Peyer's patch (tissue), 4 donors: ENCODE data around the gene CERK. TPM values are rescaled to one million over a fixed set of nuclear protein-coding genes. Genes with fewer than 3 reads are reported as not detected.
A peak's percentile ranks its signal among the peaks of the same experiment; 100 is the strongest.

ENCODE experiments used
- DNase-seq, 3 donors: peaks; one replicate each; pipeline ENCODE4 v3.0.0-alpha.2; 2017 to 2019
- H3K27ac ChIP-seq, 4 donors: fragments of 200-600 bp; sonication (generic); one replicate each; pipeline ENCODE4 v1.5.1; 2016 to 2019
- H3K27me3 ChIP-seq, 2 donors: fragments of 200-600 bp; sonication (generic); one replicate each; pipeline ENCODE4 v1.5.1; 2019
- H3K36me3 ChIP-seq, 3 donors: fragments of 200-600 bp; sonication (generic); one replicate each; pipeline ENCODE4 v1.5.1; 2016 to 2019
- H3K4me1 ChIP-seq, 4 donors: fragments of 200-600 bp; sonication (generic); one replicate each; pipeline ENCODE4 v1.5.1; 2016 to 2019
- H3K4me3 ChIP-seq, 4 donors: fragments of 200-600 bp; sonication (generic); 1 replicate in 3 of 4; 2 replicates in 1 of 4; pipeline ENCODE4 v1.5.1; 2016 to 2019; ENCODE audit warnings: mild to moderate bottlenecking in 1 of 4
- H3K9me3 ChIP-seq, 4 donors: fragments of 200-600 bp; sonication (generic); one replicate each; pipeline ENCODE4 v1.5.1; 2016 to 2019; ENCODE audit warnings: mild to moderate bottlenecking in 1 of 4
- POLR2A ChIP-seq, 2 donors: fragments of 450-650 bp; IDR thresholded peaks; one replicate each; pipeline ENCODE4 v1.5.1; 2017; ENCODE audit warnings: antibody characterized with exemption in 2 of 2, mild to moderate bottlenecking in 2 of 2, moderate library complexity in 2 of 2
- total RNA-seq, 4 donors: library from RNA; depleted of rRNA; stranded (reverse); fragments of >200 nt; gene quantifications; one replicate each; pipeline ENCODE4 v1.1.0, GENCODE V29; 2016
- TF ChIP-seq, protein P1 (sequence below), 6 experiments: fragments of 450-650 bp in 4 of 6; fragments of 200-600 bp in 2 of 6; sonication (generic) in 1 of 6; IDR thresholded peaks; one replicate each; pipeline ENCODE4 v1.5.1; 2017 to 2019; ENCODE audit warnings: antibody characterized with exemption in 6 of 6, mild to moderate bottlenecking in 3 of 6, moderate library complexity in 1 of 6

CERK gene
- total RNA-seq, 4 donors from 2014 or later = 89.1 to 131 (median 94.7) TPM

- no peaks in the 10 kb centered on the region for H3K27me3 ChIP-seq
- no peaks in the 10 kb centered on the region for H3K9me3 ChIP-seq
- peaks cover 0 to 63% (median 0%) of the 10 kb centered on the region in 3 donors for H3K36me3 ChIP-seq
- H3K4me1 ChIP-seq = peaks cover 0 to 22% (median 3%) of the 10 kb centered on the region in 4 donors
- TF ChIP-seq, protein P1, sequence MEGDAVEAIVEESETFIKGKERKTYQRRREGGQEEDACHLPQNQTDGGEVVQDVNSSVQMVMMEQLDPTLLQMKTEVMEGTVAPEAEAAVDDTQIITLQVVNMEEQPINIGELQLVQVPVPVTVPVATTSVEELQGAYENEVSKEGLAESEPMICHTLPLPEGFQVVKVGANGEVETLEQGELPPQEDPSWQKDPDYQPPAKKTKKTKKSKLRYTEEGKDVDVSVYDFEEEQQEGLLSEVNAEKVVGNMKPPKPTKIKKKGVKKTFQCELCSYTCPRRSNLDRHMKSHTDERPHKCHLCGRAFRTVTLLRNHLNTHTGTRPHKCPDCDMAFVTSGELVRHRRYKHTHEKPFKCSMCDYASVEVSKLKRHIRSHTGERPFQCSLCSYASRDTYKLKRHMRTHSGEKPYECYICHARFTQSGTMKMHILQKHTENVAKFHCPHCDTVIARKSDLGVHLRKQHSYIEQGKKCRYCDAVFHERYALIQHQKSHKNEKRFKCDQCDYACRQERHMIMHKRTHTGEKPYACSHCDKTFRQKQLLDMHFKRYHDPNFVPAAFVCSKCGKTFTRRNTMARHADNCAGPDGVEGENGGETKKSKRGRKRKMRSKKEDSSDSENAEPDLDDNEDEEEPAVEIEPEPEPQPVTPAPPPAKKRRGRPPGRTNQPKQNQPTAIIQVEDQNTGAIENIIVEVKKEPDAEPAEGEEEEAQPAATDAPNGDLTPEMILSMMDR (IDR thresholded peaks at IDR 0.05) = peak in 3 of 6 experiments; percentile 30 to 36 (median 33)
- TF ChIP-seq POLR2A (IDR thresholded peaks at IDR 0.05) = peak in 1 of 2 donors; percentile 25
- H3K27ac ChIP-seq = peak overlapping the region in 3 of 4 donors; percentile 69 to 96 (median 87)
- H3K4me3 ChIP-seq = peak overlapping the region in 2 of 4 donors; percentile 8 to 23
- peak in 2 of 3 donors; percentile 84 to 87 for DNase-seq
Observed at GRCh38 chr22:46660604-46661201, 77.3 kb downstream of the CERK start.

- DNase-seq = no peak
- no peaks in the 10 kb centered on the region for H3K27me3 ChIP-seq
- TF ChIP-seq, protein P1 (IDR thresholded peaks at IDR 0.05) = no peak
- TF ChIP-seq POLR2A (IDR thresholded peaks at IDR 0.05) = no peak
- peak overlapping the region in 3 of 4 donors; percentile 69 to 96 (median 87) for H3K27ac ChIP-seq
- no peak overlapping the region for H3K4me3 ChIP-seq
- H3K4me1 ChIP-seq = peaks cover 0 to 22% (median 3%) of the 10 kb centered on the region in 4 donors
- H3K9me3 ChIP-seq = no peaks in the 10 kb centered on the region
- peaks cover 0 to 54% (median 0%) of the 10 kb centered on the region in 3 donors for H3K36me3 ChIP-seq
Observed at GRCh38 chr22:46659791-46660186, 78.3 kb downstream of the CERK start.

GRCh38 chr22:46659059-46659790 is 78.8 kb downstream of the CERK start:
- Histone ChIP-seq H3K9me3 (no peaks in the 10 kb centered on the region), H3K4me3 (no peak overlapping the region), H3K27me3 (no peaks in the 10 kb centered on the region), H3K4me1 (peaks cover 0 to 24% (median 3%) of the 10 kb centered on the region in 4 donors), H3K36me3 (peaks cover 0 to 49% (median 0%) of the 10 kb centered on the region in 3 donors), H3K27ac (peak overlapping the region in 3 of 4 donors; percentile 69 to 96 (median 87))
- no peak for DNase-seq
- no peak for TF ChIP-seq POLR2A (IDR thresholded peaks at IDR 0.05)
- TF ChIP-seq, protein P1 (IDR thresholded peaks at IDR 0.05) = no peak

DNA sequence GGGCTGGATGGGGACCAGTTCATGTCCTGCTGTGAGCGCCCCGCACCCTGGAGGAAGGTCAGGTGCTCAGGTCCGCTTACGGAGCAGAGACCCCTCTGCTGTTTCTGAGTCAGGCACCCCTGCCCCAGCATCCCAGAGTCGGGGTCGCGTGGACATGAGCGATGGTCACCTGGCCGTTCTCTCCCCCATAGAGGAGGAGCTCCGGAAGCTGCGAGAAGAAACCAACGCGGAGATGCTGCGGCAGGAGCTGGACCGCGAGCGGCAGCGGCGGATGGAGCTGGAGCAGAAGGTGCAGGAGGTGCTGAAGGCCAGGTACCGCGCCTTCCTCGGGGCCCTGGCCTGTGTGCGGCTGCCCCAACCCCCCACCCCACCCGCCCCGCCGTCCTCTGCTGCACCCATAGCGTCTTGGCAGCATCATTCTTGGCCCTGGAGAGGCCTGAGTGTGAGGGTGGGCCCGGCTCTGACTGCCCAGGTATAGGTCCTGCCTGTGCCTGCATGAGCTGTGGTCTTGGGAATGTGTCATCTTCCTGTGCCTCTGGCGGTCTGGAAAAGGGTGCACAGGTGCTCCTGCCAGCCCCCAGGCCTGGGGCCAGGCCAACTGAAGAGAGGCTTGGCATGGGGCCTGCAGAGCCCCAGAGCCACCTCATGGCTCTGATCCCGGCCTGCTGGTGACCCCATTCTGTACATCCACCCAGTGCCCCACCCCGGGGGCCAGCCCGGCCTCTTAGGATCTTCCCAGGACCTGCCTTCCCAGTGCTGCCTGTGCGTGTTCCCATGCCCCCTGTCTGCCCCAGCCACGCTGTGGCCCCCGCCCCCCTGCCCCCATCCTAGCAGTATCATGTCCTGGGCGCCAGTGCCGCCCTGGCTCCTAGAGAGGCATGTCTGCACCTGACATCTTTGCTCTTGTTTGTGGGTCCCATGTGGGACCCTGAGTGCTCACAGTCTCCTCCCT is 79.8 kb downstream of the CERK start:
- peaks cover 0 to 39% (median 0%) of the 10 kb centered on the region in 3 donors for H3K36me3 ChIP-seq
- TF ChIP-seq POLR2A (IDR thresholded peaks at IDR 0.05) = no peak

DNA sequence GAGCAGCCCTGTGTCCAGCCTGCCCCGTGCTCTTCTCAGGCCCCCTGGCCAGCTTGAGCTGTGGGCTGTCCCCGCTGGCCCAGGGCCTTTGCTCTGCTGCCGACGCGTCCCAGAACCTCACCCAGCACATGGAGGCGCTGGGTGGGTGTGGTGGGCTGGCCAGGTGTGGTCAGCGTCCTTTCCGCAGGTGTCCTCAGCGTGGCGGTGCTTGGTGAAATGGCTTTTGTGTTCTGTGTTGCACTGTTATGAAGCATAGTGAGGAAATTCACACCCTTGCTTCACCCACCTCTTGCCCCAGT is 80.4 kb downstream of the CERK start:
- no peaks in the 10 kb centered on the region for H3K27me3 ChIP-seq
- no peak overlapping the region for H3K27ac ChIP-seq
- peaks cover 0 to 32% (median 0%) of the 10 kb centered on the region in 3 donors for H3K36me3 ChIP-seq

More for the DNA sequence above, 79.8 kb downstream of the CERK start:
- H3K9me3 ChIP-seq = no peaks in the 10 kb centered on the region
- no peak for DNase-seq
- no peak overlapping the region for H3K4me3 ChIP-seq
- H3K27ac ChIP-seq = peak overlapping the region in 1 of 4 donors; percentile 96
- no peaks in the 10 kb centered on the region for H3K27me3 ChIP-seq
- H3K4me1 ChIP-seq = peaks cover 2 to 31% (median 5%) of the 10 kb centered on the region in 4 donors

More for the DNA sequence above, 80.4 kb downstream of the CERK start:
- peaks cover 6 to 37% (median 7%) of the 10 kb centered on the region in 4 donors for H3K4me1 ChIP-seq
- no peaks in the 10 kb centered on the region for H3K9me3 ChIP-seq
- DNase-seq = no peak
- no peak overlapping the region for H3K4me3 ChIP-seq
- TF ChIP-seq, protein P1 (IDR thresholded peaks at IDR 0.05) = no peak
- no peak for TF ChIP-seq POLR2A (IDR thresholded peaks at IDR 0.05)
